GM06990 (cell line): ENCODE measurements around the gene CACNG3.

Source experiments
- DNase-seq: peaks from one replicate; pipeline ENCODE4 v3.0.0-alpha.2; 2011; ENCODE audit not compliant: insufficient read length; ENCODE audit errors: extremely low read depth
- H3K27me3 ChIP-seq: replicated peaks from 2 replicates; pipeline ENCODE4 v1.6.0; 2011; ENCODE audit warnings: low read length; ENCODE audit not compliant: control insufficient read depth, insufficient read depth
- H3K36me3 ChIP-seq: 2 replicates; pipeline ENCODE4 v1.5.1; 2011; ENCODE audit warnings: low read length; ENCODE audit not compliant: control insufficient read depth, insufficient read depth
- H3K4me3 ChIP-seq: replicated peaks from 2 replicates; pipeline ENCODE4 v1.5.1; 2011; ENCODE audit warnings: low read depth, mild to moderate bottlenecking, control low read depth, low read length
- CTCF ChIP-seq: IDR thresholded peaks from 2 replicates; pipeline ENCODE4 v1.5.1; 2011; ENCODE audit warnings: low read length, control low read depth, mild to moderate bottlenecking, inconsistent platforms; ENCODE audit not compliant: insufficient read depth, poor library complexity, severe bottlenecking

Gene CACNG3

GRCh38 chr16:24217461-24217860, 38.7 kb upstream of the CACNG3 start:
- no peak for DNase-seq
- no peaks in the 10 kb centered on the region for H3K27me3 ChIP-seq
- peaks cover 13% of the 10 kb centered on the region for H3K36me3 ChIP-seq
- H3K4me3 ChIP-seq, result no peak overlapping the region
- TF ChIP-seq CTCF, result no peak

- no peak for TF ChIP-seq CTCF
- Histone ChIP-seq H3K36me3 (peaks cover 11% of the 10 kb centered on the region), H3K4me3 (no peak overlapping the region), H3K27me3 (no peaks in the 10 kb centered on the region)
- DNase-seq, result no peak
Measured at GRCh38 chr16:24218299-24218698, 37.8 kb upstream of the CACNG3 start.

- Histone ChIP-seq H3K27me3 (no peaks in the 10 kb centered on the region), H3K4me3 (no peak overlapping the region), H3K36me3 (peaks cover 3% of the 10 kb centered on the region)
- TF ChIP-seq CTCF, result no peak
- no peak for DNase-seq
Measured at GRCh38 chr16:24221219-24221618, 34.9 kb upstream of the CACNG3 start.

GRCh38 chr16:24228514-24228913, 27.6 kb upstream of the CACNG3 start:
- DNase-seq, result no peak
- TF ChIP-seq CTCF, result no peak
- H3K27me3 ChIP-seq, result peaks cover 2% of the 10 kb centered on the region
- H3K4me3 ChIP-seq, result no peak overlapping the region
- H3K36me3 ChIP-seq, result no peaks in the 10 kb centered on the region

- DNase-seq, result no peak
- H3K27me3 ChIP-seq, result peaks cover 2% of the 10 kb centered on the region
- TF ChIP-seq CTCF, result no peak
- no peak overlapping the region for H3K4me3 ChIP-seq
- no peaks in the 10 kb centered on the region for H3K36me3 ChIP-seq
Measured at GRCh38 chr16:24232936-24233335, 23.2 kb upstream of the CACNG3 start.

GRCh38 chr16:24234737-24235136, 21.4 kb upstream of the CACNG3 start:
- H3K27me3 ChIP-seq, result peaks cover under 1% of the 10 kb centered on the region; the same call in 1 of the 2 replicates
- no peaks in the 10 kb centered on the region for H3K36me3 ChIP-seq
- DNase-seq, result no peak
- TF ChIP-seq CTCF, result no peak
- no peak overlapping the region for H3K4me3 ChIP-seq
